Measurements from ENCODE around the gene CAP2. TPM values are rescaled to one million over a fixed set of nuclear protein-coding genes. Genes with fewer than 3 reads are reported as not detected.

Gene CAP2
- total RNA-seq, 1 donor from 2014 or later = 21.8 TPM

DNA sequence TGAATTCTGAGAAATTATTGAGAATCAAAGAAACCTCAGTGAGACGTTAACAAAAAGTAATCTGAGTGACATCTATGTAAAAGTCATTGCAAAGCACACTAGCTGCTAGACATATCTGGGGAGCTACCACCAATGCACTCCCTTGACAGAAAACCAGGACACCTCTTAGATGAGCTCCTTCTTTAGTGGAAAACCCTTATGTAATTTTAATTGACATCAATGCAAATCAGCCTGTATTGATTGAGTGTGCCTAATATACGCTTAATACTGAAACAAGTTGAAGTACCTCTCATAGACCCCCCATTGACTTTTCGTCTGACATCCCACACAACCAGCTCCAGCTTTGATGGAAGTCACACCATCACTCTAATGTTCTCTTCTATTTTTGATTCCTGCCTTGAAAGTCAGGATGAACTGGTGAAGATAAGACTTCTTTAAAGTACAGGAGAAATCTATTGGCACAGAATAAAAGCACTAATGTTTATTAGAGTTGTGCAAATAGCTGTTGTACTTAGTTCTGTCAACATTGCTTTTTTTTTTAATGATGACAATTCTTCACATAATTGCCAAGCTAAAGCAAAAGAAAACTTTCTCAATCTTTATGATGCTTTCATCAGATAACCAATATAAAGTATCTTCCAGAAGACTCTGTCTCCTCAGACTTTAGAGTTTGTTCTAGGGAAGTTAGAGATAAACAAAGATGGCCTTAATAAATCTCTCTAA is 108.7 kb downstream of the CAP2 start:
- TF ChIP-seq, protein P1, sequence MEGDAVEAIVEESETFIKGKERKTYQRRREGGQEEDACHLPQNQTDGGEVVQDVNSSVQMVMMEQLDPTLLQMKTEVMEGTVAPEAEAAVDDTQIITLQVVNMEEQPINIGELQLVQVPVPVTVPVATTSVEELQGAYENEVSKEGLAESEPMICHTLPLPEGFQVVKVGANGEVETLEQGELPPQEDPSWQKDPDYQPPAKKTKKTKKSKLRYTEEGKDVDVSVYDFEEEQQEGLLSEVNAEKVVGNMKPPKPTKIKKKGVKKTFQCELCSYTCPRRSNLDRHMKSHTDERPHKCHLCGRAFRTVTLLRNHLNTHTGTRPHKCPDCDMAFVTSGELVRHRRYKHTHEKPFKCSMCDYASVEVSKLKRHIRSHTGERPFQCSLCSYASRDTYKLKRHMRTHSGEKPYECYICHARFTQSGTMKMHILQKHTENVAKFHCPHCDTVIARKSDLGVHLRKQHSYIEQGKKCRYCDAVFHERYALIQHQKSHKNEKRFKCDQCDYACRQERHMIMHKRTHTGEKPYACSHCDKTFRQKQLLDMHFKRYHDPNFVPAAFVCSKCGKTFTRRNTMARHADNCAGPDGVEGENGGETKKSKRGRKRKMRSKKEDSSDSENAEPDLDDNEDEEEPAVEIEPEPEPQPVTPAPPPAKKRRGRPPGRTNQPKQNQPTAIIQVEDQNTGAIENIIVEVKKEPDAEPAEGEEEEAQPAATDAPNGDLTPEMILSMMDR (conservative IDR thresholded peaks at IDR 0.05) = no peak
- peaks cover 5% of the 10 kb centered on the region for H3K36me3 Mint-ChIP-seq (ENCODE audit: low read depth)
- H3K27ac Mint-ChIP-seq (ENCODE audit: unreplicated experiment) = no peak overlapping the region

DNA sequence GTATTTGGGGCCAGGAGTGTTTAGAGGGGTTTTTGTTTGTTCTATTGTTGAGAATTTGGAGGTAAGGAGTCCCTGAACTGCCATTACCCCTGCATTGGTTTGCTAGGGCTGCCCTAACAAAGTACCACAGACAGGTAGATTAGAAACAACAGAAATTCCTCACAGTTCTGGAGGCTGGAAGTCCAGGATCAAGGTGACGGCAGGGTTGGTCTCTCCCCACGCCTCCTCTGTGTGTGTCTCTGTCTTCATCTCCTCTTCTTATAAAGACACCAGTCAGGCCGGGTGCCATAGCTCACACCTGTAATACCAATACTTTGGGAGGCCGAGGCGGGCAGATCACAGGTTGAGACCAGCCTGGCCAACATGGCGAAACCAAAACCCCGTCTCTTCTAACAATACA is 109.7 kb downstream of the CAP2 start:
- TF ChIP-seq, protein P1 (conservative IDR thresholded peaks at IDR 0.05) = no peak
- Mint-ChIP-seq H3K36me3 (ENCODE audit: low read depth) (peaks cover 11% of the 10 kb centered on the region), H3K4me1 (peaks cover 2% of the 10 kb centered on the region), H3K27me3 (ENCODE audit: low read depth) (no peaks in the 10 kb centered on the region), H3K4me3 (no peak overlapping the region), H3K27ac (ENCODE audit: unreplicated experiment) (no peak overlapping the region), H3K9me3 (peaks cover 2% of the 10 kb centered on the region)
- DNase-seq (ENCODE audit: low read depth, low spot score) = no peak

More for the DNA sequence above, 108.7 kb downstream of the CAP2 start:
- Mint-ChIP-seq H3K27me3 (ENCODE audit: low read depth) (no peaks in the 10 kb centered on the region), H3K4me1 (peaks cover 9% of the 10 kb centered on the region), H3K9me3 (peaks cover 2% of the 10 kb centered on the region), H3K4me3 (no peak overlapping the region)
- DNase-seq (ENCODE audit: low read depth, low spot score) = no peak

DNA sequence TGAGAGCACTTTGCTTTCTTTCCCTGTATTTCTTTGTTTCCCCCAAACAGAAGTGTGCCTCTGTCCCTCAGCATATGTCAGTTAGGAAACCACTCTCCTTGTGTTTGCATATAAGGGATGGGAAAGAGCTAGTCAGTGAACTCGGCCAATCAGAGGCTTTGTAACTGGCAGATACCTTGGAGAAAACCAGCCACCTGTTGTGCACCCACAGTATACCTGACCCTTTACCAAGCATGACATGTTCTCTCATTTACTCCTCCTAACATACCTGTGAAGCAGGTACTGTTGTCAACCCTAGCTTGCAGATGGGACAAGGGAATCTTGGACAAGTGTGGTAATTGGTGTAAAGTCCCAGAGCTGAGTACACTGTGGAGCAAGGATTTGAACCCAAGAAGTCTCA is 110.6 kb downstream of the CAP2 start:
- Mint-ChIP-seq H3K9me3 (peaks cover 2% of the 10 kb centered on the region), H3K4me1 (no peaks in the 10 kb centered on the region), H3K4me3 (no peak overlapping the region), H3K27me3 (ENCODE audit: low read depth) (no peaks in the 10 kb centered on the region), H3K36me3 (ENCODE audit: low read depth) (peaks cover 13% of the 10 kb centered on the region), H3K27ac (ENCODE audit: unreplicated experiment) (no peak overlapping the region)
- DNase-seq (ENCODE audit: low read depth, low spot score) = no peak
- TF ChIP-seq, protein P1 (conservative IDR thresholded peaks at IDR 0.05) = no peak

DNA sequence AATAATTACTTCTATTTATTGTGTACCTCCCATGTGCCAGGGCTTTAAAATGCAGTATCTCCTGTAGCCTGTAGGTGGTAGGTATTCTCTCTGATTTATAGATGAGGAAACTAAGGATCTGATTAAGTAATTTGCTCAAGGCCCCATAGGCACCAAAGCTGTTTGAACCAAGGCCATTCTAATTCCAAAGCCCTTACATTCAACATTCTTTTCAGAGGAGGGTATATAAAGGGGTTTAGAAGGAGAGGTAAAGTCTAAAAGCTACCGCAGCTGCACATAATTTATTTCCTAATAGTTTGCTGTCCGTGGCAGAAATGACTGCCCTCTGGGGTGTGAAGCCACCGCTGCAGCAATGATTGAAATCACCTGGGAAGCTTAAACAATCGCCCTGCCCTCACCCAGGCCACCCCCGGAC is 111.7 kb downstream of the CAP2 start:
- peaks cover 14% of the 10 kb centered on the region for H3K36me3 Mint-ChIP-seq (ENCODE audit: low read depth)
- H3K4me3 Mint-ChIP-seq = no peak overlapping the region
- no peak overlapping the region for H3K27ac Mint-ChIP-seq (ENCODE audit: unreplicated experiment)
- no peak for DNase-seq (ENCODE audit: low read depth, low spot score)
- H3K27me3 Mint-ChIP-seq (ENCODE audit: low read depth) = no peaks in the 10 kb centered on the region
- peaks cover 2% of the 10 kb centered on the region for H3K9me3 Mint-ChIP-seq
- no peaks in the 10 kb centered on the region for H3K4me1 Mint-ChIP-seq
- TF ChIP-seq, protein P1 (conservative IDR thresholded peaks at IDR 0.05) = peak; percentile 56

DNA sequence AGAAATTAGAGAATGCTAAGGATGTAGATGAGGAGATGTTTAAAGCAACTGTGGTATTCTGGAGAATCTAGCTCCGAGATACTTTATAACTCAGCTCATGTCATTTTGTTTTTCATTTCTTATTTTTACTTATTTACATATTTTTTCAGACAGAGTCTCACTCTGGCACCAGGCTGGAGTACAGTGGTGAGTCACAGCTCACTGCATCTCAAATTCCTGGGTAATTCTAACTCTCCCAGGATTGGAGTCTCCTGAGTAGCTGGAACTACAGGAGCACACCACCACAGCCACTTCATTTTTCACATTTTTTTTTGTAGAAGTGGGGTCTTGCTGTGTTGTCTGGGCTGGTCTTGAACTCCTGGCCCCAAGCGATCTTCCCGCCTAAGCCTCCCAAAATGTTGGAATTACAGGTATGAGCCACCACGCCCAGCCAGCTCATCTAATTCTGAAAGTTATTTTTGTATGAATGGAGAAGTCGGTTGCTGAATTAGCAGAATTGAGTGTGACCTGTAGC is 112.4 kb downstream of the CAP2 start:
- Mint-ChIP-seq H3K27ac (ENCODE audit: unreplicated experiment) (no peak overlapping the region), H3K9me3 (peaks cover 2% of the 10 kb centered on the region), H3K4me1 (no peaks in the 10 kb centered on the region), H3K27me3 (ENCODE audit: low read depth) (no peaks in the 10 kb centered on the region), H3K4me3 (no peak overlapping the region), H3K36me3 (ENCODE audit: low read depth) (peaks cover 17% of the 10 kb centered on the region)
- no peak for DNase-seq (ENCODE audit: low read depth, low spot score)
- TF ChIP-seq, protein P1 (conservative IDR thresholded peaks at IDR 0.05) = no peak

Data from neural crest cell (in vitro differentiated cells).